22Rv1 (cell line): ENCODE measurements around the gene AOPEP.

Experiments used
- ZFX ChIP-seq: fragments of 450-650 bp; IDR thresholded peaks from 2 replicates; pipeline ENCODE4 v1.6.1; 2017; ENCODE audit warnings: antibody characterized with exemption, borderline replicate concordance
- TF ChIP-seq, protein P1 (sequence below): fragments of 450-650 bp; IDR thresholded peaks from 2 replicates; pipeline ENCODE4 v1.5.1; 2017; ENCODE audit warnings: mild to moderate bottlenecking

- TF ChIP-seq, protein P1, sequence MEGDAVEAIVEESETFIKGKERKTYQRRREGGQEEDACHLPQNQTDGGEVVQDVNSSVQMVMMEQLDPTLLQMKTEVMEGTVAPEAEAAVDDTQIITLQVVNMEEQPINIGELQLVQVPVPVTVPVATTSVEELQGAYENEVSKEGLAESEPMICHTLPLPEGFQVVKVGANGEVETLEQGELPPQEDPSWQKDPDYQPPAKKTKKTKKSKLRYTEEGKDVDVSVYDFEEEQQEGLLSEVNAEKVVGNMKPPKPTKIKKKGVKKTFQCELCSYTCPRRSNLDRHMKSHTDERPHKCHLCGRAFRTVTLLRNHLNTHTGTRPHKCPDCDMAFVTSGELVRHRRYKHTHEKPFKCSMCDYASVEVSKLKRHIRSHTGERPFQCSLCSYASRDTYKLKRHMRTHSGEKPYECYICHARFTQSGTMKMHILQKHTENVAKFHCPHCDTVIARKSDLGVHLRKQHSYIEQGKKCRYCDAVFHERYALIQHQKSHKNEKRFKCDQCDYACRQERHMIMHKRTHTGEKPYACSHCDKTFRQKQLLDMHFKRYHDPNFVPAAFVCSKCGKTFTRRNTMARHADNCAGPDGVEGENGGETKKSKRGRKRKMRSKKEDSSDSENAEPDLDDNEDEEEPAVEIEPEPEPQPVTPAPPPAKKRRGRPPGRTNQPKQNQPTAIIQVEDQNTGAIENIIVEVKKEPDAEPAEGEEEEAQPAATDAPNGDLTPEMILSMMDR = no peak
- TF ChIP-seq ZFX = no peak
These were observed 214.8 kb downstream of the AOPEP start for GRCh38 chr9:94941211-94941875.
